ENCODE results near the gene PRKN.

The PRKN gene

GRCh38 chr6:162709431-162709830 lies 18.1 kb downstream of the PRKN start (continued):
- TF ChIP-seq KLF9 (tag by site-specific recombination; IDR thresholded peaks at IDR 0.05; ENCODE audit: low read depth) (no peak), ZNF549 (tag by site-specific recombination; IDR thresholded peaks at IDR 0.05) (no peak), GLIS2 (tag by site-specific recombination; IDR thresholded peaks at IDR 0.05) (no peak), ZNF248 (tag by site-specific recombination; IDR thresholded peaks at IDR 0.05) (no peak), ZNF221 (tag by site-specific recombination; IDR thresholded peaks at IDR 0.05; ENCODE audit: borderline replicate concordance) (no peak)
- TF ChIP-seq, protein P1, sequence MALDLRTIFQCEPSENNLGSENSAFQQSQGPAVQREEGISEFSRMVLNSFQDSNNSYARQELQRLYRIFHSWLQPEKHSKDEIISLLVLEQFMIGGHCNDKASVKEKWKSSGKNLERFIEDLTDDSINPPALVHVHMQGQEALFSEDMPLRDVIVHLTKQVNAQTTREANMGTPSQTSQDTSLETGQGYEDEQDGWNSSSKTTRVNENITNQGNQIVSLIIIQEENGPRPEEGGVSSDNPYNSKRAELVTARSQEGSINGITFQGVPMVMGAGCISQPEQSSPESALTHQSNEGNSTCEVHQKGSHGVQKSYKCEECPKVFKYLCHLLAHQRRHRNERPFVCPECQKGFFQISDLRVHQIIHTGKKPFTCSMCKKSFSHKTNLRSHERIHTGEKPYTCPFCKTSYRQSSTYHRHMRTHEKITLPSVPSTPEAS (tag by site-specific recombination; IDR thresholded peaks at IDR 0.05), result no peak

DNA sequence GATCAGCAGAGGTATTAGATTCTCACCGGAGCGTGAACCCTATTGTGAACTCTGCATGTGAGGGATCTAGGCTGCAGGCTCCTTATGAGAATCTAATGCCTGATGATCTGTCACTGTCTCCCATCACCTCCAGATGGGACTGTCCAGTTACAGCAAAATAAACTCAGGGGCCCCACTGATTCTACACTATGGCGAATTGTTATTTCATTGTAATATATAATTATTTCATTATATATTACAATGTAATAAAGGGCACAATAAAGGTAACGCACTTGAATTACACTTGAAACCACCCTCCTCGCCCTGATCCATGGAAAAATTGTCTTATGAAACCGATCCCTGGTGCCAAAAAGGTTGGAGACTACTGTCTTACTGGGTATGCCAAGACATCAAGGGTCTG lies 18.6 kb downstream of the PRKN start:
- H3K36me3 ChIP-seq (ENCODE audit: control insufficient read depth in 2 of 2, insufficient read depth in 1 of 2, low read length in 2 of 2), result no peaks in the 10 kb centered on the region
- H3K4me1 ChIP-seq (ENCODE audit: control insufficient read depth, insufficient read depth, low read length), result no peaks in the 10 kb centered on the region
- ChIA-PET CTCF (no interaction called here), POLR2A (no interaction called here)
- no peak for TF ChIP-seq ZNF292 (tag by site-specific recombination; IDR thresholded peaks at IDR 0.05; ENCODE audit: borderline replicate concordance, low read depth)
- TF ChIP-seq MEIS1 (CRISPR knock-in tag; IDR thresholded peaks at IDR 0.05; ENCODE audit: borderline replicate concordance), result no peak
- TF ChIP-seq, protein P2, sequence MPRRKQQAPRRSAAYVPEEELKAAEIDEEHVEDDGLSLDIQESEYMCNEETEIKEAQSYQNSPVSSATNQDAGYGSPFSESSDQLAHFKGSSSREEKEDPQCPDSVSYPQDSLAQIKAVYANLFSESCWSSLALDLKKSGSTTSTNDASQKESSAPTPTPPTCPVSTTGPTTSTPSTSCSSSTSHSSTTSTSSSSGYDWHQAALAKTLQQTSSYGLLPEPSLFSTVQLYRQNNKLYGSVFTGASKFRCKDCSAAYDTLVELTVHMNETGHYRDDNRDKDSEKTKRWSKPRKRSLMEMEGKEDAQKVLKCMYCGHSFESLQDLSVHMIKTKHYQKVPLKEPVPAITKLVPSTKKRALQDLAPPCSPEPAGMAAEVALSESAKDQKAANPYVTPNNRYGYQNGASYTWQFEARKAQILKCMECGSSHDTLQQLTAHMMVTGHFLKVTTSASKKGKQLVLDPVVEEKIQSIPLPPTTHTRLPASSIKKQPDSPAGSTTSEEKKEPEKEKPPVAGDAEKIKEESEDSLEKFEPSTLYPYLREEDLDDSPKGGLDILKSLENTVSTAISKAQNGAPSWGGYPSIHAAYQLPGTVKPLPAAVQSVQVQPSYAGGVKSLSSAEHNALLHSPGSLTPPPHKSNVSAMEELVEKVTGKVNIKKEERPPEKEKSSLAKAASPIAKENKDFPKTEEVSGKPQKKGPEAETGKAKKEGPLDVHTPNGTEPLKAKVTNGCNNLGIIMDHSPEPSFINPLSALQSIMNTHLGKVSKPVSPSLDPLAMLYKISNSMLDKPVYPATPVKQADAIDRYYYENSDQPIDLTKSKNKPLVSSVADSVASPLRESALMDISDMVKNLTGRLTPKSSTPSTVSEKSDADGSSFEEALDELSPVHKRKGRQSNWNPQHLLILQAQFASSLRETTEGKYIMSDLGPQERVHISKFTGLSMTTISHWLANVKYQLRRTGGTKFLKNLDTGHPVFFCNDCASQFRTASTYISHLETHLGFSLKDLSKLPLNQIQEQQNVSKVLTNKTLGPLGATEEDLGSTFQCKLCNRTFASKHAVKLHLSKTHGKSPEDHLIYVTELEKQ (tag by site-specific recombination; IDR thresholded peaks at IDR 0.05; ENCODE audit: borderline replicate concordance), result no peak
- no peak for TF ChIP-seq MYNN (tag by site-specific recombination; IDR thresholded peaks at IDR 0.05; ENCODE audit: borderline replicate concordance)
- no peak for TF ChIP-seq KLF7 (tag by site-specific recombination; IDR thresholded peaks at IDR 0.05; ENCODE audit: borderline replicate concordance)
- TF ChIP-seq TCF7L2 (IDR thresholded peaks at IDR 0.05; ENCODE audit: borderline replicate concordance, low read depth, low read length), result no peak
- TF ChIP-seq ZNF555 (tag by site-specific recombination; conservative IDR thresholded peaks at IDR 0.05), result no peak
- TF ChIP-seq SCRT2 (tag by site-specific recombination; IDR thresholded peaks at IDR 0.05), result no peak
- TF ChIP-seq ZNF600 (tag by site-specific recombination; IDR thresholded peaks at IDR 0.05), result no peak
- TF ChIP-seq, protein P3, sequence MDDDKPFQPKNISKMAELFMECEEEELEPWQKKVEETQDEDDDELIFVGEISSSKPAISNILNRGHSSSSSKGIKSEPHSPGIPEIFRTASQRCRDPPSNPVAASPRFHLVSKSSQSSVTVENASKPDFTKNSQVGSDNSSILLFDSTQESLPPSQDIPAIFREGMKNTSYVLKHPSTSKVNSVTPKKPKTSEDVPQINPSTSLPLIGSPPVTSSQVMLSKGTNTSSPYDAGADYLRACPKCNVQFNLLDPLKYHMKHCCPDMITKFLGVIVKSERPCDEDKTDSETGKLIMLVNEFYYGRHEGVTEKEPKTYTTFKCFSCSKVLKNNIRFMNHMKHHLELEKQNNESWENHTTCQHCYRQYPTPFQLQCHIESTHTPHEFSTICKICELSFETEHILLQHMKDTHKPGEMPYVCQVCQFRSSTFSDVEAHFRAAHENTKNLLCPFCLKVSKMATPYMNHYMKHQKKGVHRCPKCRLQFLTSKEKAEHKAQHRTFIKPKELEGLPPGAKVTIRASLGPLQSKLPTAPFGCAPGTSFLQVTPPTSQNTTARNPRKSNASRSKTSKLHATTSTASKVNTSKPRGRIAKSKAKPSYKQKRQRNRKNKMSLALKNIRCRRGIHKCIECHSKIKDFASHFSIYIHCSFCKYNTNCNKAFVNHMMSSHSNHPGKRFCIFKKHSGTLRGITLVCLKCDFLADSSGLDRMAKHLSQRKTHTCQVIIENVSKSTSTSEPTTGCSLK (tag by site-specific recombination; IDR thresholded peaks at IDR 0.05), result no peak
- TF ChIP-seq ZNF558 (tag by site-specific recombination; IDR thresholded peaks at IDR 0.05), result no peak
- no peak for TF ChIP-seq ZNF560 (tag by site-specific recombination; IDR thresholded peaks at IDR 0.05; ENCODE audit: borderline replicate concordance)
- no peak for TF ChIP-seq EGR2 (tag by site-specific recombination; IDR thresholded peaks at IDR 0.05; ENCODE audit: low read depth)
- no peak for TF ChIP-seq ZNF791 (tag by site-specific recombination; IDR thresholded peaks at IDR 0.05)
- no peak for TF ChIP-seq ZNF426 (tag by site-specific recombination; IDR thresholded peaks at IDR 0.05)
- TF ChIP-seq ZNF837 (tag by site-specific recombination; IDR thresholded peaks at IDR 0.05), result no peak
- TF ChIP-seq GFI1B (tag by site-specific recombination; IDR thresholded peaks at IDR 0.05), result no peak
- TF ChIP-seq, protein P4, sequence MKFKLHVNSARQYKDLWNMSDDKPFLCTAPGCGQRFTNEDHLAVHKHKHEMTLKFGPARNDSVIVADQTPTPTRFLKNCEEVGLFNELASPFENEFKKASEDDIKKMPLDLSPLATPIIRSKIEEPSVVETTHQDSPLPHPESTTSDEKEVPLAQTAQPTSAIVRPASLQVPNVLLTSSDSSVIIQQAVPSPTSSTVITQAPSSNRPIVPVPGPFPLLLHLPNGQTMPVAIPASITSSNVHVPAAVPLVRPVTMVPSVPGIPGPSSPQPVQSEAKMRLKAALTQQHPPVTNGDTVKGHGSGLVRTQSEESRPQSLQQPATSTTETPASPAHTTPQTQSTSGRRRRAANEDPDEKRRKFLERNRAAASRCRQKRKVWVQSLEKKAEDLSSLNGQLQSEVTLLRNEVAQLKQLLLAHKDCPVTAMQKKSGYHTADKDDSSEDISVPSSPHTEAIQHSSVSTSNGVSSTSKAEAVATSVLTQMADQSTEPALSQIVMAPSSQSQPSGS (tag by site-specific recombination; IDR thresholded peaks at IDR 0.05; ENCODE audit: low read depth), result no peak
- TF ChIP-seq ZFP37 (tag by site-specific recombination; IDR thresholded peaks at IDR 0.05), result no peak
- no peak overlapping the region for H3K4me3 ChIP-seq (ENCODE audit: low read depth, low read length)
- H3K27ac ChIP-seq (ENCODE audit: extremely low read depth, low read depth, low read length), result no peak overlapping the region
- no peaks in the 10 kb centered on the region for H3K9me3 ChIP-seq (ENCODE audit: control insufficient read depth, insufficient read depth, low read depth, low read length)
